Measurements from ENCODE around the gene HLA-A.

DNA sequence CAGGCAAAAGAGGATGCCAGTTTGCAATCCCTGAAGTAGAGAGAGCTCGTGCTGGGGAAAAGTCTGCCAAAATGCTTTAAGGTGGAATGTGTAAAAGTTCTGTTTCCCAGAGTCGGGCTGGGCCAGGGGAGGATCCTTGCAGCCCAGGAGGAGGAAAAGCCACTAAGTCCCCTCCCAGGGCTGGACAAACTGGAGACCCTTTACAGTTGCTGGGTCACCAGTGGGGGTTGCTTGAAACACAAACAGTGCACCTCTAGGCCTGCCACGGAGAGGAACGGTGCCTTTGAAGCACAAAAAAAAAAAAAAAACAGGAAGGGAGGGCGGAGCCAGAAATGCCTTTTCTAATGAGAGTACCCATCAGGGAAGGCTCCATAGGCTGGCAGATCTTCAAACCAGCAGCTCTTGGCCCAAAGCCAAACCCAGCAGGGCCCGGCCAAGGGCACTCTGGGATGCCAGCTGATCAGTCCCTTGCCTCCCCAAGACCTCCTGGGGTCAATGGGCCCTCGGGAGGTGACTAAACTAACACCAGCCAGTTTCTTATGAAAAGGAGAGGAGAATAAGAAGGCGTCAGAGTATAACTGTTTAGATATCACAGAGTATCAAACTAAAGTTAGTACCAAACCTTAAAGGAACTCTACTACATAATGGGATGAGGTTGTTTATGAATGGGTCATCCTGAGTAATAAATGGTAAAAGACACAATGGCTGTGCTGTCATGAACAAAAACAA lies 23.7 kb downstream of the HLA-A start:
- TF ChIP-seq, protein P1, sequence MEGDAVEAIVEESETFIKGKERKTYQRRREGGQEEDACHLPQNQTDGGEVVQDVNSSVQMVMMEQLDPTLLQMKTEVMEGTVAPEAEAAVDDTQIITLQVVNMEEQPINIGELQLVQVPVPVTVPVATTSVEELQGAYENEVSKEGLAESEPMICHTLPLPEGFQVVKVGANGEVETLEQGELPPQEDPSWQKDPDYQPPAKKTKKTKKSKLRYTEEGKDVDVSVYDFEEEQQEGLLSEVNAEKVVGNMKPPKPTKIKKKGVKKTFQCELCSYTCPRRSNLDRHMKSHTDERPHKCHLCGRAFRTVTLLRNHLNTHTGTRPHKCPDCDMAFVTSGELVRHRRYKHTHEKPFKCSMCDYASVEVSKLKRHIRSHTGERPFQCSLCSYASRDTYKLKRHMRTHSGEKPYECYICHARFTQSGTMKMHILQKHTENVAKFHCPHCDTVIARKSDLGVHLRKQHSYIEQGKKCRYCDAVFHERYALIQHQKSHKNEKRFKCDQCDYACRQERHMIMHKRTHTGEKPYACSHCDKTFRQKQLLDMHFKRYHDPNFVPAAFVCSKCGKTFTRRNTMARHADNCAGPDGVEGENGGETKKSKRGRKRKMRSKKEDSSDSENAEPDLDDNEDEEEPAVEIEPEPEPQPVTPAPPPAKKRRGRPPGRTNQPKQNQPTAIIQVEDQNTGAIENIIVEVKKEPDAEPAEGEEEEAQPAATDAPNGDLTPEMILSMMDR (IDR thresholded peaks at IDR 0.05): no peak
- TF ChIP-seq POLR2A (IDR thresholded peaks at IDR 0.05) (no peak), EP300 (IDR thresholded peaks at IDR 0.05) (no peak)
